Measurements from ENCODE around the gene CLEC19A.

Gene CLEC19A

GRCh38 chr16:19266774-19267173, 18.8 kb upstream of the CLEC19A start:
- Mint-ChIP-seq H3K4me3 (no peak overlapping the region), H3K36me3 (ENCODE audit: low read depth) (no peaks in the 10 kb centered on the region), H3K27ac (no peak overlapping the region), H3K27me3 (no peaks in the 10 kb centered on the region), H3K9me3 (peaks cover 22% of the 10 kb centered on the region), H3K4me1 (no peaks in the 10 kb centered on the region)
- ATAC-seq (no peak), DNase-seq (no peak)

- no peak for ATAC-seq
Measured at GRCh38 chr16:19269098-19269497, 16.4 kb upstream of the CLEC19A start.

GRCh38 chr16:19274165-19274797, 11.2 kb upstream of the CLEC19A start:
- DNase-seq (no peak), ATAC-seq (no peak)
- H3K27ac Mint-ChIP-seq, result no peak overlapping the region
- H3K27me3 Mint-ChIP-seq, result no peaks in the 10 kb centered on the region
- H3K36me3 Mint-ChIP-seq (ENCODE audit: low read depth), result no peaks in the 10 kb centered on the region
- H3K4me3 Mint-ChIP-seq, result no peak overlapping the region
- H3K9me3 Mint-ChIP-seq, result no peaks in the 10 kb centered on the region
- H3K4me1 Mint-ChIP-seq, result no peaks in the 10 kb centered on the region

More at GRCh38 chr16:19269098-19269497, 16.4 kb upstream of the CLEC19A start:
- no peak for DNase-seq
- no peaks in the 10 kb centered on the region for H3K4me1 Mint-ChIP-seq
- peaks cover 22% of the 10 kb centered on the region for H3K9me3 Mint-ChIP-seq
- H3K27ac Mint-ChIP-seq, result no peak overlapping the region
- H3K36me3 Mint-ChIP-seq (ENCODE audit: low read depth), result no peaks in the 10 kb centered on the region
- no peak overlapping the region for H3K4me3 Mint-ChIP-seq
- no peaks in the 10 kb centered on the region for H3K27me3 Mint-ChIP-seq

- no peak for DNase-seq
- Mint-ChIP-seq H3K27me3 (peaks cover 5% of the 10 kb centered on the region), H3K36me3 (ENCODE audit: low read depth) (no peaks in the 10 kb centered on the region), H3K27ac (no peak overlapping the region), H3K4me1 (no peaks in the 10 kb centered on the region), H3K9me3 (no peaks in the 10 kb centered on the region), H3K4me3 (no peak overlapping the region)
- no peak for ATAC-seq
Measured at GRCh38 chr16:19278403-19278802, 7.1 kb upstream of the CLEC19A start.

GRCh38 chr16:19281246-19281645, 4.3 kb upstream of the CLEC19A start:
- no peaks in the 10 kb centered on the region for H3K9me3 Mint-ChIP-seq
- H3K36me3 Mint-ChIP-seq (ENCODE audit: low read depth), result no peaks in the 10 kb centered on the region
- DNase-seq (no peak), ATAC-seq (no peak)
- no peaks in the 10 kb centered on the region for H3K4me1 Mint-ChIP-seq
- H3K4me3 Mint-ChIP-seq, result no peak overlapping the region
- no peak overlapping the region for H3K27ac Mint-ChIP-seq
- H3K27me3 Mint-ChIP-seq, result peaks cover 5% of the 10 kb centered on the region

- no peak for ATAC-seq
- H3K4me3 Mint-ChIP-seq, result no peak overlapping the region
- H3K36me3 Mint-ChIP-seq (ENCODE audit: low read depth), result no peaks in the 10 kb centered on the region
- H3K27ac Mint-ChIP-seq, result no peak overlapping the region
- H3K27me3 Mint-ChIP-seq, result peaks cover 5% of the 10 kb centered on the region
- no peaks in the 10 kb centered on the region for H3K9me3 Mint-ChIP-seq
- no peaks in the 10 kb centered on the region for H3K4me1 Mint-ChIP-seq
- DNase-seq, result no peak
Measured at GRCh38 chr16:19282101-19282500, 3.4 kb upstream of the CLEC19A start.

- Mint-ChIP-seq H3K4me1 (no peaks in the 10 kb centered on the region), H3K4me3 (no peak overlapping the region)
- ATAC-seq, result no peak
Measured at GRCh38 chr16:19283637-19284036, 1.9 kb upstream of the CLEC19A start.

GRCh38 chr16:19284207-19284606, 1.3 kb upstream of the CLEC19A start:
- ATAC-seq (no peak), DNase-seq (no peak)
- Mint-ChIP-seq H3K27me3 (peaks cover 8% of the 10 kb centered on the region), H3K4me3 (no peak overlapping the region), H3K36me3 (ENCODE audit: low read depth) (no peaks in the 10 kb centered on the region), H3K9me3 (no peaks in the 10 kb centered on the region), H3K27ac (no peak overlapping the region), H3K4me1 (no peaks in the 10 kb centered on the region)

More at GRCh38 chr16:19283637-19284036, 1.9 kb upstream of the CLEC19A start:
- Mint-ChIP-seq H3K36me3 (ENCODE audit: low read depth) (no peaks in the 10 kb centered on the region), H3K9me3 (no peaks in the 10 kb centered on the region), H3K27ac (no peak overlapping the region), H3K27me3 (peaks cover 8% of the 10 kb centered on the region)
- no peak for DNase-seq

GRCh38 chr16:19286827-19287226, 1.3 kb downstream of the CLEC19A start:
- Mint-ChIP-seq H3K36me3 (ENCODE audit: low read depth) (no peaks in the 10 kb centered on the region), H3K4me1 (no peaks in the 10 kb centered on the region), H3K9me3 (no peaks in the 10 kb centered on the region), H3K27ac (no peak overlapping the region), H3K4me3 (no peak overlapping the region), H3K27me3 (peaks cover 10% of the 10 kb centered on the region)
- ATAC-seq (no peak), DNase-seq (no peak)

GRCh38 chr16:19287241-19287640, 1.7 kb downstream of the CLEC19A start:
- no peak for ATAC-seq
- Mint-ChIP-seq H3K9me3 (no peaks in the 10 kb centered on the region), H3K4me3 (no peak overlapping the region), H3K27ac (no peak overlapping the region), H3K4me1 (no peaks in the 10 kb centered on the region), H3K27me3 (peaks cover 7% of the 10 kb centered on the region), H3K36me3 (ENCODE audit: low read depth) (no peaks in the 10 kb centered on the region)
- no peak for DNase-seq

- no peak for DNase-seq
- peaks cover 3% of the 10 kb centered on the region for H3K9me3 Mint-ChIP-seq
- H3K27ac Mint-ChIP-seq, result no peak overlapping the region
Measured at GRCh38 chr16:19288872-19289799, 3.6 kb downstream of the CLEC19A start.

GRCh38 chr16:19289811-19290485, 4.4 kb downstream of the CLEC19A start:
- no peak overlapping the region for H3K27ac Mint-ChIP-seq
- peaks cover 11% of the 10 kb centered on the region for H3K9me3 Mint-ChIP-seq
- ATAC-seq, result no peak
- peaks cover 13% of the 10 kb centered on the region for H3K27me3 Mint-ChIP-seq
- H3K4me3 Mint-ChIP-seq, result no peak overlapping the region
- H3K36me3 Mint-ChIP-seq (ENCODE audit: low read depth), result no peaks in the 10 kb centered on the region
- DNase-seq, result no peak
- H3K4me1 Mint-ChIP-seq, result peaks cover 21% of the 10 kb centered on the region

More at GRCh38 chr16:19288872-19289799, 3.6 kb downstream of the CLEC19A start:
- ATAC-seq, result no peak
- Mint-ChIP-seq H3K27me3 (peaks cover 13% of the 10 kb centered on the region), H3K36me3 (ENCODE audit: low read depth) (no peaks in the 10 kb centered on the region), H3K4me3 (no peak overlapping the region), H3K4me1 (peaks cover 13% of the 10 kb centered on the region)

GRCh38 chr16:19290860-19291259, 5.3 kb downstream of the CLEC19A start:
- peaks cover 25% of the 10 kb centered on the region for H3K4me1 Mint-ChIP-seq
- DNase-seq (no peak), ATAC-seq (no peak)
- H3K27me3 Mint-ChIP-seq, result peaks cover 13% of the 10 kb centered on the region
- no peaks in the 10 kb centered on the region for H3K36me3 Mint-ChIP-seq (ENCODE audit: low read depth)
- H3K27ac Mint-ChIP-seq, result no peak overlapping the region
- no peak overlapping the region for H3K4me3 Mint-ChIP-seq
- peaks cover 15% of the 10 kb centered on the region for H3K9me3 Mint-ChIP-seq

- H3K4me3 Mint-ChIP-seq, result no peak overlapping the region
- peaks cover 25% of the 10 kb centered on the region for H3K4me1 Mint-ChIP-seq
- H3K36me3 Mint-ChIP-seq (ENCODE audit: low read depth), result no peaks in the 10 kb centered on the region
- DNase-seq (no peak), ATAC-seq (no peak)
- peaks cover 13% of the 10 kb centered on the region for H3K27me3 Mint-ChIP-seq
- H3K27ac Mint-ChIP-seq, result no peak overlapping the region
- peaks cover 15% of the 10 kb centered on the region for H3K9me3 Mint-ChIP-seq
Measured at GRCh38 chr16:19291475-19291874, 5.9 kb downstream of the CLEC19A start.

- peaks cover 15% of the 10 kb centered on the region for H3K9me3 Mint-ChIP-seq
- no peak overlapping the region for H3K4me3 Mint-ChIP-seq
- H3K27me3 Mint-ChIP-seq, result peaks cover 13% of the 10 kb centered on the region
- H3K27ac Mint-ChIP-seq, result no peak overlapping the region
- H3K4me1 Mint-ChIP-seq, result peaks cover 25% of the 10 kb centered on the region
- H3K36me3 Mint-ChIP-seq (ENCODE audit: low read depth), result no peaks in the 10 kb centered on the region
- ATAC-seq, result no peak
- no peak for DNase-seq
Measured at GRCh38 chr16:19292186-19292585, 6.7 kb downstream of the CLEC19A start.
